Fibroblast of skin of right biceps (primary cell): ENCODE data around the gene HOXA2.

Experiments
- DNase-seq: peaks from one replicate; pipeline ENCODE4 v3.0.0-alpha.2; 2013

HOXA2 gene

GRCh38 chr7:27111042-27111750 is 8.7 kb upstream of the HOXA2 start:
- DNase-seq = peak; percentile 80

DNA sequence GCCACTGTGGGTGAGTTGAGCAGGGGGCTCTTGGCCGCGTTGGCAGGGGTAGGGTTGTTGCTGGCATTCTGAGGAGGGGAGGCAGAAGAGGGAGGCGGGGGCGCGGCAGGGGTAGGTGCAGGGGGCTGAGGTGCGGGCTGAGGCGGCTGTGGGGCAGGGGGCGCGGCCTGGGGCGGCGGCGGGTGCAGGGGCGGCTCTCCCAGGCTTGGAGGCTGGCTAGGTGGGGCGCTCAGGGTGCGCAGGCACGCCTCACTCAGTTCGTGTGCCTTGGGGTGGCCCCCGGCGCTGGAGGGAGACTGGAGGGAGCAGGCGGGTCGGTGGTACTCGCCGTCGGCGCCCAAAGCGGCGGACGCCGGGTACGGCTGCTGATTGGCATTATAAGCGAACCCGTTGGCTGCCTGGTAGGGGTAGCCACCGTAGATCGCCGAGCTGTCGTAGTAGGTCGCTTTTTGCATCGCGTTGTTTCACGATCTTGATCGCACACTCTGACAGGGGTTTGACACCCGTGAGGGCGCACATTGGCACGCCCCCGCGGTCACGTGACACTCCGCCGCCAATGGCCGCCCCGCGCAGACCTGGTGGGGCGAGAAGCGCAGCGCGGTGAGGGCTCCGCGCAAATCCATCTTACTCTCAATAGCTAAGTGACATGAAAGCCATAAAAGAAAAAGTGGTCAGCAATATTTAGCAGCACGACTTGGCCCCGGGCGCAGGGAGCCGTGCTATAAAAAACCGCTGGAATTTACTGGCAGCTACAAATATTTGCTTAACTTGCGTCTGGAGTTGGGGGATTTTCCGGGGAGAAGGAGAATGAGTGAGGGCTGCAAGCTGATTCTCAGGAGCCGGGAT is 7.9 kb upstream of the HOXA2 start:
- DNase-seq = peak; percentile 80

DNA sequence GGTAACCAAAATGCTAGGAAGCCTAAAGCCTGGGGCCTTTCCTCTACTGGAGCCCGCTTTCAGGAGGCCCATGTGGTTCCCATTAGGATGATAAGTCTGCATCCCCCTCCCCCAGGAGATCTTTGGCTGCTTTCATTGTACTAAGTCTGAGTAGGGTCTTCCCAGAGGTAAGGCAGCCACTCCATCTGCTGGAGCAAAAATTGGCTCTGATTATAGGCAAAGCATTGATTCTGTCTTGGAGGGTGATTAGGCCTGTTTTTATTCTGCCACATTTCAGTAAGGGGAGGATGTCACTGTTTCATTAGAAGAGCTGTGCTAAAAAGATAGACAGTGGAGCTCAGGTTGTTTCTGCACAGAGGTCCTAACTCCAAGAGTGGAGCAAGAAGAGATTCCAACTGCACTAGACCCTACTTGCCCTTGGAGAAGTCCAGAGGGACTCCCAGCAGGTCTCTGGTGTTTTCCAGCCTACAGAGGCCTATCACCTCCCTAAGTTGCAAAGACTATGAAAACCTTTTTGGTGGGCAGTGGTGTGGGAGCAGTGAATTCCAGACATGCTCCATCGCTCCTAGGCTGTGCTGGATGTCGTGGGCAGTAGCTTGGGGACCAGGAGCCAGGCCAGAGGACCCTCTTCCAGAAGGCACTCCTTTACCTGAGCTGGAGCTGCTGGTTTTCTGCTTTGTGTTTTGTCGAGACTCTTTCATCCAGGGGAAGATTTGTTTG is 7.1 kb upstream of the HOXA2 start:
- no peak for DNase-seq

DNA sequence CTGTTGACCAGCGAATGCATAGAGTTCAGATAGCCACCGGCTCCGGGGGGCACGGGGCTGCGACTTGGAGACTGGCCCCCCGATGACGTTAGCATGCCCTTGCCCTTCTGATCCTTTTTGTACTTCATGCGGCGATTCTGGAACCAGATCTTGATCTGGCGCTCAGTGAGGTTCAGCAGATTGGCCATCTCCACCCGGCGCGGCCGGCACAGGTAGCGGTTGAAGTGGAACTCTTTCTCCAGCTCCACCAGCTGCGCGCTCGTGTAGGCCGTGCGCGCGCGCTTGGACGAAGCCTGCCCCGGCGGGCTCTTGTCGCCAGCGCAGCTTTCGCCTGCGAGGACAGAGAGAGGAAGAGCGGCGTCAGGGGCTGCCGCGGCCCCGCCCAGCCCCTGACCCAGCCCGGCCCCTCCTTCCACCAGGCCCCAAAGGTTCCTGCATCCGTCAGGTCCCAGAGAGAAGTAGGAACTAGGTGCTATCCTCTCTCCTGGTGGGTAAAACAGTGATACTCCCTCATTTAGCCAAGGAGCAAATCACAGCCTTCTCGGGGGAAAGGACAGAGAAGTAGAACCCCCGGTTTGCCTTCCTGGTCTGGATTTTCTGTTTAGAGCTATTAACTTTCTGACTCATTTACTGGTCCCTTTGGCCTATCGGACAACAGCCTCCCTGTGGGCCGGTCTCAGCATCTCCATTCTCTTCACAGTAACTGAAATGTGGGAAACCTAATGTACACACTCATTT is 6.1 kb upstream of the HOXA2 start:
- no peak for DNase-seq

GRCh38 chr7:27107391-27108381 is 5.2 kb upstream of the HOXA2 start:
- no peak for DNase-seq

DNA sequence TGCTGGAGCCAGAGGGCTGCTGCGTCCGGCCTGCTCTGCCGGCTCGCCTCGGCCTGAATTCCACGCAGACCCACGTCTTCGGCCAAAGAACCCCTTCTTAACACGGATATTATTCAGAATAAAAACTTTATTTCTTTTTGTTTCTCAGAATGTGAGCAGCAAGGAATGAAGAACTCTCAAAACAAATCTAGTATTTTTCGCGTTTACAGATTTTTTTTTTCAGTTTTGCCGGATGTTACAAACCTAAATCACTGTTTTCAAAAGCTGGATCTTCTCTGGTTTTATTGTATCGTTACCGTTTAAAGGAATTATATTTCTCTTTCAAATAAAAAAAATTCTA is 4.4 kb upstream of the HOXA2 start:
- DNase-seq = no peak

GRCh38 chr7:27106181-27106900 is 3.9 kb upstream of the HOXA2 start:
- DNase-seq = no peak

- no peak for DNase-seq
Measured at GRCh38 chr7:27105301-27106031, 3.0 kb upstream of the HOXA2 start.

- DNase-seq = no peak
Measured at GRCh38 chr7:27104341-27105058, 2.0 kb upstream of the HOXA2 start.

DNA sequence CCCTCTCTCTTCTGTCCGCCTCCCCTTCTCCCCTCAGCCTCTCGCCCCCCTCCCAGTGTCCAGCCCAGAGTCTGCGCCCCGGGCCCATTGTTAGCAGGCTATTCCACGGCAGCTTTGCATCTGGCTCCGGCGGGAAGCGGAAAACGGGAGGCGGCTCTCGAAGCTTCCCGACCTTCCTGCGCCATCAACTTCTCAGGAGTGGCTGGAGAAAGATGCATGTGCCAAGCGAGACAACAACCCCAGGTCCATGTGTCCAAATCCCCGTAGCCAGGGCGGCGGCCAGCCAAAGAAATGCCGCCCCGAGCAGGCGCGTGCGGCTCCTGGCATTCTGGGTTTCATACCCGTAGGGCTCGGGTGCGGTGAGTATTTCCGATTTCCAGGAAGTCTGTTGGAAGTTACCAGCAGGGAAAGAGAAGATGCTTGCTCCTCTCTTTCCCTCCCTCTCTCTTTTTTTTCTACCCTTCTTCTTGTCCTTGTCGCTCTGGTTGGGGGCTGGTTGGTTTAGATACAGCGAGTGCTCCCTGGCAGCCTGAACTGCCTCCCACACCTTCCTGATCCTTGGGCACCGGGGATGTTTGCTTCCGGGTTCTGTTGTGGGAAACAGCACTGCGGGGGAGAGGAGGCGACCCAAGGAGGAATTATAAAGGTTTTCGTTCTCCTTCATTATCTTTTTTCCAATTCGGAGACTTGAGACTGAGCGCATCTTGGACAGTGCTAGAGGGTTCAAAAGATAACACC is 1.2 kb upstream of the HOXA2 start:
- DNase-seq = no peak

- DNase-seq = no peak
Measured at GRCh38 chr7:27101957-27102580, 414 bp downstream of the HOXA2 start.

DNA sequence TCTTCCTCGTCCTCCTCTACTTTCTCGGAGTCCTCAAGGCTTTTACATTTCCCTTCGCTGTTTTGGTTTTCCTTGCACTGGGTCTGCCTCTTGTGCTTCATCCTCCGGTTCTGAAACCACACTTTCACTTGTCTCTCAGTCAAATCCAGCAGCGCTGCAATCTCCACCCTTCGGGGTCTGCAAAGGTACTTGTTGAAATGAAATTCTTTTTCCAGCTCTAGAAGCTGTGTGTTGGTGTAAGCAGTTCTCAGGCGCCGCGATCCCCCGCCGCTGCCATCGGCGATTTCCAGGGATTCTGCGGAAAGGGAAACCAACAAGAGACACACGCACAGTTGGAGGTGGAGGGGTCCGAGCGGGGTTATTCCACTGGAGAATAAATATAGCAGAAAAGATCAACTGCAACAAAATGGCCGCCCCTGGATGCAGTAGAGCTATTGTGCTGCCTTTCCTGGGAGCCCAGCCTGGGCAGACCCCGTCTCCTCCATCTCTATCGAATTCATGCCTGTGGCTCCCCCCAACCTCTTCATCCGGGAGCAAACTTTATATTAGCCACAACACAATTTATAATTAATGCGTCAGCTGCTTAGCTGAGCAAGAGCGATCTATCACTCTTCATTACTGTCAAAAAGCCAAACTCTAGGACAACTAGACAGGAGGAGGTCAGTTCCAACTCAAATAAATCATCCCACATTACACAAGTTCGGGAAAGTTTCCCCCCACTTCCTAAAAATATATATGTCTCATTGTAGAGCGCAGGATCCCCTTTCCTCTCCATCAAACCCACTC is 1.1 kb downstream of the HOXA2 start:
- DNase-seq = no peak

DNA sequence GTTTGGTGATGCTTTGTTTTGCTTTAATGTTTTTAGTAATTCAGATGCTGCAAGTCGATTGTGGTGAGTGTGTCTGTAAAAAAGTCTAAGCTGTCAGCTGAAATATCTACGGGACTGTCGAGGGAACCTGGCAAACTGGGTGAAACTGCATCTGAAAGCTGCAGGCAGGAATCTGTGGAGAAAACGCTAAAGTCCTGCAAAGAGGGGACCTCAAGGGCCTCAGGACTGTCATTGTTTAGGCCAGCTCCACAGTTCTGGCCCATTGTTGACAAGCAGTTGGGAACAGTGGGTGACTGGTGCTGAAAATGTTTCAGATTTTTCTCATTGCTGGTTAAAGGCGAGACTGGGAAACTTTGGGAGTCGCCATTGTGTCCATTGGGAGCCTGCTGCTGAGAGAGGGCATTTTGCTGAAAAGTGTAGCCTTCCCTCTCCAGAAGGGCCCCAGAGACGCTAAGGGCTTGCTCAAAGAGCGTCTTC is 1.8 kb downstream of the HOXA2 start:
- DNase-seq = no peak

GRCh38 chr7:27099453-27100370 is 2.8 kb downstream of the HOXA2 start:
- DNase-seq = no peak

GRCh38 chr7:27098578-27099451 is 3.7 kb downstream of the HOXA2 start:
- peak; percentile 55 for DNase-seq
